HL-60 (cell line): ENCODE results near the gene TAS2R41.

Experiments used
- GABPA ChIP-seq: IDR thresholded peaks from 2 replicates; pipeline ENCODE4 v1.6.1; 2012; ENCODE audit warnings: low read depth
- POLR2AphosphoS5 ChIP-seq: IDR thresholded peaks from 2 replicates; pipeline ENCODE4 v1.6.1; 2012; ENCODE audit warnings: low read depth
- TF ChIP-seq, protein P1 (sequence below): IDR thresholded peaks from one replicate; pipeline ENCODE4 v1.5.1; 2011; ENCODE audit warnings: low read length, control low read depth, inconsistent platforms; ENCODE audit not compliant: insufficient read depth
- TF ChIP-seq, protein P2 (sequence below): IDR thresholded peaks from 2 replicates; pipeline ENCODE4 v1.6.1; 2012; ENCODE audit warnings: low read depth; ENCODE audit not compliant: insufficient replicate concordance

DNA sequence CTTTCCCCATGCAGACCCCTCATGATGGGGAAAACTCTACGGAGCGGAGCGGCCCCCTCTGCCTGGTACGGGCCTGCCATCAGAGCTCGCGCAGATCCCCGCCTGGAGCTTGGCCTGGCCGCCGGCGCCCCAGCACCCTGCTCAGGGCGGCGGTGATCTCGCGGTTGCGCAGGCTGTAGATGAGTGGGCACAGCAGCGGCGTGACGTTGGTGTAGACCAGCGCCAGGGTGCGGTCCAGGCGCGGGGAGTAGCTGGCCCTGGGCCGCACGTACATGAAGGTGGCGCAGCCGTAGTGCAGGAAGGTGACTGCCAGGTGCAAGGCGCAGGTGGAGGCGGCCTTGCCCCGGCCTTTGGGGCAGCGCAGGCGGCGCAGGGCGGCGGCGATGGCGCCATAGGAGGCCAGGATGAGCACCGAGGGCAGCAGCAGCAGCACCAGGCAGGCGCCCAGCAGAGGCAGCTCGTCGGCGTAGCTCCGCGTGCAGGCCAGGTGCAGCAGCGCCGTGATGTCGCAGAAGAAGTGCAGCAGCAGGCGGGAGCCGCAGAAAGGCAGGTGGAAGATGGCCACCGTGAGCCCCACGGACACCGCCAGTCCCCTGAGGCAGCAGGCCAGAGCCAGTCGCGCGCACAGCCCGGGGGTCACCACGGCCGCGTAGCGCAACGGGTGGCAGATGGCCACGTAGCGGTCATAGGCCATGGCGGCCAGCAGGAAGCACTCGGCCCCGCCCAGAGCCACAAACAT lies 33.4 kb downstream of the TAS2R41 start:
- TF ChIP-seq, protein P1, sequence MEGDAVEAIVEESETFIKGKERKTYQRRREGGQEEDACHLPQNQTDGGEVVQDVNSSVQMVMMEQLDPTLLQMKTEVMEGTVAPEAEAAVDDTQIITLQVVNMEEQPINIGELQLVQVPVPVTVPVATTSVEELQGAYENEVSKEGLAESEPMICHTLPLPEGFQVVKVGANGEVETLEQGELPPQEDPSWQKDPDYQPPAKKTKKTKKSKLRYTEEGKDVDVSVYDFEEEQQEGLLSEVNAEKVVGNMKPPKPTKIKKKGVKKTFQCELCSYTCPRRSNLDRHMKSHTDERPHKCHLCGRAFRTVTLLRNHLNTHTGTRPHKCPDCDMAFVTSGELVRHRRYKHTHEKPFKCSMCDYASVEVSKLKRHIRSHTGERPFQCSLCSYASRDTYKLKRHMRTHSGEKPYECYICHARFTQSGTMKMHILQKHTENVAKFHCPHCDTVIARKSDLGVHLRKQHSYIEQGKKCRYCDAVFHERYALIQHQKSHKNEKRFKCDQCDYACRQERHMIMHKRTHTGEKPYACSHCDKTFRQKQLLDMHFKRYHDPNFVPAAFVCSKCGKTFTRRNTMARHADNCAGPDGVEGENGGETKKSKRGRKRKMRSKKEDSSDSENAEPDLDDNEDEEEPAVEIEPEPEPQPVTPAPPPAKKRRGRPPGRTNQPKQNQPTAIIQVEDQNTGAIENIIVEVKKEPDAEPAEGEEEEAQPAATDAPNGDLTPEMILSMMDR: no peak
- TF ChIP-seq, protein P2, sequence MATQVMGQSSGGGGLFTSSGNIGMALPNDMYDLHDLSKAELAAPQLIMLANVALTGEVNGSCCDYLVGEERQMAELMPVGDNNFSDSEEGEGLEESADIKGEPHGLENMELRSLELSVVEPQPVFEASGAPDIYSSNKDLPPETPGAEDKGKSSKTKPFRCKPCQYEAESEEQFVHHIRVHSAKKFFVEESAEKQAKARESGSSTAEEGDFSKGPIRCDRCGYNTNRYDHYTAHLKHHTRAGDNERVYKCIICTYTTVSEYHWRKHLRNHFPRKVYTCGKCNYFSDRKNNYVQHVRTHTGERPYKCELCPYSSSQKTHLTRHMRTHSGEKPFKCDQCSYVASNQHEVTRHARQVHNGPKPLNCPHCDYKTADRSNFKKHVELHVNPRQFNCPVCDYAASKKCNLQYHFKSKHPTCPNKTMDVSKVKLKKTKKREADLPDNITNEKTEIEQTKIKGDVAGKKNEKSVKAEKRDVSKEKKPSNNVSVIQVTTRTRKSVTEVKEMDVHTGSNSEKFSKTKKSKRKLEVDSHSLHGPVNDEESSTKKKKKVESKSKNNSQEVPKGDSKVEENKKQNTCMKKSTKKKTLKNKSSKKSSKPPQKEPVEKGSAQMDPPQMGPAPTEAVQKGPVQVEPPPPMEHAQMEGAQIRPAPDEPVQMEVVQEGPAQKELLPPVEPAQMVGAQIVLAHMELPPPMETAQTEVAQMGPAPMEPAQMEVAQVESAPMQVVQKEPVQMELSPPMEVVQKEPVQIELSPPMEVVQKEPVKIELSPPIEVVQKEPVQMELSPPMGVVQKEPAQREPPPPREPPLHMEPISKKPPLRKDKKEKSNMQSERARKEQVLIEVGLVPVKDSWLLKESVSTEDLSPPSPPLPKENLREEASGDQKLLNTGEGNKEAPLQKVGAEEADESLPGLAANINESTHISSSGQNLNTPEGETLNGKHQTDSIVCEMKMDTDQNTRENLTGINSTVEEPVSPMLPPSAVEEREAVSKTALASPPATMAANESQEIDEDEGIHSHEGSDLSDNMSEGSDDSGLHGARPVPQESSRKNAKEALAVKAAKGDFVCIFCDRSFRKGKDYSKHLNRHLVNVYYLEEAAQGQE: no peak
- TF ChIP-seq POLR2AphosphoS5: no peak
- TF ChIP-seq GABPA: no peak
